ENCODE data around the gene TFF1.

TFF1 gene

GRCh38 chr21:42401820-42402251 is 35.5 kb upstream of the TFF1 start:
- H3K36me3 ChIP-seq (replicated peaks; ENCODE audit: insufficient read depth, low read length) = no peaks in the 10 kb centered on the region
- H3K27me3 ChIP-seq (replicated peaks; ENCODE audit: insufficient read depth, low read length) = peaks cover 71% of the 10 kb centered on the region
- H4K20me1 ChIP-seq (ENCODE audit: insufficient read depth, low read length) = no peaks in the 10 kb centered on the region
- H3K79me2 ChIP-seq (ENCODE audit: low read length) = no peaks in the 10 kb centered on the region
- 0 out of 2 replicates have a peak, but pooled peaks cover 4% of the 10 kb centered on the region for H3K4me1 ChIP-seq (ENCODE audit: low read length)
- peaks cover 2% of the 10 kb centered on the region; the same call in 1 of the 2 replicates for H3F3A ChIP-seq (ENCODE audit: insufficient read depth, low read length)
- H3K9ac ChIP-seq (ENCODE audit: low read length) = no peak overlapping the region
- no peaks in the 10 kb centered on the region for H3K9me2 ChIP-seq (replicated peaks; ENCODE audit: insufficient read depth, low read length)
- no peak for DNase-seq
- H3K4me2 ChIP-seq (ENCODE audit: low read depth, low read length) = no peak overlapping the region
- H3K9me3 ChIP-seq (replicated peaks; ENCODE audit: insufficient read depth, low read length) = no peaks in the 10 kb centered on the region
- no peak overlapping the region for H3K27ac ChIP-seq (ENCODE audit: low read length)
- no peak overlapping the region for H2AFZ ChIP-seq (ENCODE audit: low read length)
- H3K4me3 ChIP-seq (ENCODE audit: low read length) = no peak overlapping the region
- no peak for TF ChIP-seq EZH2phosphoT487 (IDR thresholded peaks at IDR 0.05; ENCODE audit: low read length)
- TF ChIP-seq EZH2 (optimal IDR thresholded peaks at IDR 0.05; ENCODE audit: low read depth, low read length) = no peak
- TF ChIP-seq CTCF (IDR thresholded peaks at IDR 0.05; ENCODE audit: low read length) = no peak

- Histone ChIP-seq H3K27ac (ENCODE audit: low read length) (no peak overlapping the region), H3K4me1 (ENCODE audit: low read length) (0 out of 2 replicates have a peak, but pooled peaks cover 4% of the 10 kb centered on the region)
- no peak for TF ChIP-seq CTCF (IDR thresholded peaks at IDR 0.05; ENCODE audit: low read length)
- no peak for TF ChIP-seq EZH2 (optimal IDR thresholded peaks at IDR 0.05; ENCODE audit: low read depth, low read length)
- no peak for TF ChIP-seq EZH2phosphoT487 (IDR thresholded peaks at IDR 0.05; ENCODE audit: low read length)
Observed at GRCh38 chr21:42401154-42401553, 34.8 kb upstream of the TFF1 start.

GRCh38 chr21:42400525-42400924 is 34.2 kb upstream of the TFF1 start:
- no peak for DNase-seq
- no peaks in the 10 kb centered on the region for H3K9me3 ChIP-seq (replicated peaks; ENCODE audit: insufficient read depth, low read length)
- H3K4me3 ChIP-seq (ENCODE audit: low read length) = no peak overlapping the region
- H2AFZ ChIP-seq (ENCODE audit: low read length) = no peak overlapping the region
- H3K27ac ChIP-seq (ENCODE audit: low read length) = no peak overlapping the region
- H3K9me2 ChIP-seq (replicated peaks; ENCODE audit: insufficient read depth, low read length) = no peaks in the 10 kb centered on the region
- TF ChIP-seq EZH2phosphoT487 (IDR thresholded peaks at IDR 0.05; ENCODE audit: low read length) (no peak), CTCF (IDR thresholded peaks at IDR 0.05; ENCODE audit: low read length) (no peak), EZH2 (optimal IDR thresholded peaks at IDR 0.05; ENCODE audit: low read depth, low read length) (no peak)
- no peaks in the 10 kb centered on the region for H3K36me3 ChIP-seq (replicated peaks; ENCODE audit: insufficient read depth, low read length)
- H3K79me2 ChIP-seq (ENCODE audit: low read length) = no peaks in the 10 kb centered on the region
- H3K27me3 ChIP-seq (replicated peaks; ENCODE audit: insufficient read depth, low read length) = peaks cover 77% of the 10 kb centered on the region
- H3F3A ChIP-seq (ENCODE audit: insufficient read depth, low read length) = peaks cover 2% of the 10 kb centered on the region; the same call in 1 of the 2 replicates
- H3K4me1 ChIP-seq (ENCODE audit: low read length) = 0 out of 2 replicates have a peak, but pooled peaks cover 4% of the 10 kb centered on the region
- no peak overlapping the region for H3K4me2 ChIP-seq (ENCODE audit: low read depth, low read length)
- no peaks in the 10 kb centered on the region for H4K20me1 ChIP-seq (ENCODE audit: insufficient read depth, low read length)
- H3K9ac ChIP-seq (ENCODE audit: low read length) = no peak overlapping the region

More at GRCh38 chr21:42401154-42401553, 34.8 kb upstream of the TFF1 start:
- Histone ChIP-seq H3K79me2 (ENCODE audit: low read length) (no peaks in the 10 kb centered on the region), H3K36me3 (replicated peaks; ENCODE audit: insufficient read depth, low read length) (no peaks in the 10 kb centered on the region), H2AFZ (ENCODE audit: low read length) (no peak overlapping the region), H4K20me1 (ENCODE audit: insufficient read depth, low read length) (no peaks in the 10 kb centered on the region), H3K4me2 (ENCODE audit: low read depth, low read length) (no peak overlapping the region), H3F3A (ENCODE audit: insufficient read depth, low read length) (peaks cover 2% of the 10 kb centered on the region; the same call in 1 of the 2 replicates), H3K9me3 (replicated peaks; ENCODE audit: insufficient read depth, low read length) (no peaks in the 10 kb centered on the region), H3K9me2 (replicated peaks; ENCODE audit: insufficient read depth, low read length) (no peaks in the 10 kb centered on the region), H3K9ac (ENCODE audit: low read length) (no peak overlapping the region), H3K4me3 (ENCODE audit: low read length) (no peak overlapping the region), H3K27me3 (replicated peaks; ENCODE audit: insufficient read depth, low read length) (peaks cover 74% of the 10 kb centered on the region)
- no peak for DNase-seq
